GM19025 (cell line): Measurements from ENCODE around the gene UGT1A7.
"Not testable (repeated sequence)": the region's sequence is repeated elsewhere in the genome, so short reads cannot be mapped to it uniquely, and the experiment has no call there.

Experiments used
- ATAC-seq: cut with Tn5 transposase; IDR thresholded peaks from one replicate; pipeline ENCODE4 v1.9.1; 2021; ENCODE audit warnings: mild to moderate bottlenecking, low read depth, moderate library complexity; ENCODE audit not compliant: unreplicated experiment

The UGT1A7 gene

GRCh38 chr2:233681521-233682099, at the start of gene UGT1A7:
Gene UGT1A7 (plus strand): TSS chr2:233681901. CDS start chr2:233681938, 37 bp downstream.
- no peak for ATAC-seq

GRCh38 chr2:233636306-233636705, 45.4 kb upstream of the UGT1A7 start, which contains the start of gene UGT1A10:
Gene UGT1A10 (plus strand): TSS chr2:233636448. CDS start chr2:233636523, 75 bp downstream.
- ATAC-seq: not testable (repeated sequence)

GRCh38 chr2:233638836-233639235, 42.9 kb upstream of the UGT1A7 start:
- ATAC-seq: no peak

- ATAC-seq: no peak
Measured at GRCh38 chr2:233639860-233640259, 41.8 kb upstream of the UGT1A7 start.

- ATAC-seq: no peak
Measured at GRCh38 chr2:233643128-233643527, 38.6 kb upstream of the UGT1A7 start.

GRCh38 chr2:233646033-233646432, 35.7 kb upstream of the UGT1A7 start:
- ATAC-seq: not testable (repeated sequence)

- no peak for ATAC-seq
Measured at GRCh38 chr2:233650981-233651380, 30.7 kb upstream of the UGT1A7 start.

- no peak for ATAC-seq
Measured at GRCh38 chr2:233651430-233651829, 30.3 kb upstream of the UGT1A7 start.

GRCh38 chr2:233654501-233654900, 27.2 kb upstream of the UGT1A7 start:
- no peak for ATAC-seq

GRCh38 chr2:233655043-233655442, 26.7 kb upstream of the UGT1A7 start:
- no peak for ATAC-seq

- not testable (repeated sequence) for ATAC-seq
Measured at GRCh38 chr2:233655943-233656342, 25.8 kb upstream of the UGT1A7 start.

- no peak for ATAC-seq
Measured at GRCh38 chr2:233656443-233656842, 25.3 kb upstream of the UGT1A7 start.

GRCh38 chr2:233658610-233659009, 23.1 kb upstream of the UGT1A7 start:
- ATAC-seq: no peak

- no peak for ATAC-seq
Measured at GRCh38 chr2:233663911-233664310, 17.8 kb upstream of the UGT1A7 start.

- ATAC-seq: no peak
Measured at GRCh38 chr2:233668605-233669260, 13.0 kb upstream of the UGT1A7 start.

GRCh38 chr2:233671290-233672161, 10.2 kb upstream of the UGT1A7 start, which contains the start of gene UGT1A9:
Gene UGT1A9 (plus strand): TSS chr2:233671898. CDS start chr2:233671935, 37 bp downstream.
- ATAC-seq: no peak

GRCh38 chr2:233672886-233673285, 8.8 kb upstream of the UGT1A7 start:
- ATAC-seq: no peak

GRCh38 chr2:233673896-233674295, 7.8 kb upstream of the UGT1A7 start:
- no peak for ATAC-seq

- ATAC-seq: no peak
Measured at GRCh38 chr2:233674314-233674713, 7.4 kb upstream of the UGT1A7 start.

- no peak for ATAC-seq
Measured at GRCh38 chr2:233674995-233675394, 6.7 kb upstream of the UGT1A7 start.

GRCh38 chr2:233676046-233676445, 5.7 kb upstream of the UGT1A7 start:
- no peak for ATAC-seq
